Measurements from ENCODE around the gene FHAD1.

DNA sequence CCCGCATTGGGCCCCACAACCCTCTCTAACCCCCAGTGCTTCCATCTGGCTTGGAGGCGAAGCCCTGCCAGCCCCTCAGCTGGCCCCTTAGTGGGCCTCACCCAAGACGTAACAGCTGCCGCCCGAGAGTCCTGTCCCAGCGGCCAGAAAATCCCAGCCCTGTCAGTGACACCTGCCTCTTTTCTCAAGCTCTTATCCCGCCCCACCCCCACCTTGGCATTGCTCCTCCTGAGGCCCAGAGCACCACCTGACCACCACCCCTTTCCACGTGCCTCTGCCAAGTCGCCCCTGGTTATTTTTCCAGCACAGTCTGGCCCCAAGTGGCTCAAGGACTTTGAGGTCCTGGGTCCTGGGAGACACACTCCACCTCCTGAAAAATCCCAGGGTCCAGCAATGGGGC is 185.3 kb downstream of the FHAD1 start:
- TF ChIP-seq, protein P1, sequence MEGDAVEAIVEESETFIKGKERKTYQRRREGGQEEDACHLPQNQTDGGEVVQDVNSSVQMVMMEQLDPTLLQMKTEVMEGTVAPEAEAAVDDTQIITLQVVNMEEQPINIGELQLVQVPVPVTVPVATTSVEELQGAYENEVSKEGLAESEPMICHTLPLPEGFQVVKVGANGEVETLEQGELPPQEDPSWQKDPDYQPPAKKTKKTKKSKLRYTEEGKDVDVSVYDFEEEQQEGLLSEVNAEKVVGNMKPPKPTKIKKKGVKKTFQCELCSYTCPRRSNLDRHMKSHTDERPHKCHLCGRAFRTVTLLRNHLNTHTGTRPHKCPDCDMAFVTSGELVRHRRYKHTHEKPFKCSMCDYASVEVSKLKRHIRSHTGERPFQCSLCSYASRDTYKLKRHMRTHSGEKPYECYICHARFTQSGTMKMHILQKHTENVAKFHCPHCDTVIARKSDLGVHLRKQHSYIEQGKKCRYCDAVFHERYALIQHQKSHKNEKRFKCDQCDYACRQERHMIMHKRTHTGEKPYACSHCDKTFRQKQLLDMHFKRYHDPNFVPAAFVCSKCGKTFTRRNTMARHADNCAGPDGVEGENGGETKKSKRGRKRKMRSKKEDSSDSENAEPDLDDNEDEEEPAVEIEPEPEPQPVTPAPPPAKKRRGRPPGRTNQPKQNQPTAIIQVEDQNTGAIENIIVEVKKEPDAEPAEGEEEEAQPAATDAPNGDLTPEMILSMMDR (conservative IDR thresholded peaks at IDR 0.05 in 1 of 2, IDR thresholded peaks at IDR 0.05 in 1 of 2; ENCODE audit: extremely low read depth in 1 of 2, insufficient read depth in 1 of 2, low read depth in 1 of 2, low read length in 2 of 2): no peak
- no peak for TF ChIP-seq EZH2 (IDR thresholded peaks at IDR 0.05; ENCODE audit: borderline replicate concordance, low read length)

Measured in mammary epithelial cell (primary cell).